WTC11 (cell line): ENCODE measurements around the gene GDF7.

Source experiments
- ATF1 ChIP-seq: sonication (generic); formaldehyde crosslinking; IDR thresholded peaks from 2 replicates; pipeline ENCODE4 v1.8.1; 2023; ENCODE audit warnings: mild to moderate bottlenecking, moderate library complexity, missing genetic modification reagents
- CTCF ChIP-seq: fragments of 200-600 bp; IDR thresholded peaks from 2 replicates; pipeline ENCODE4 v1.8.0; 2022; ENCODE audit warnings: antibody characterized with exemption
- KAT7 ChIP-seq: sonication (generic); formaldehyde crosslinking; IDR thresholded peaks from 2 replicates; pipeline ENCODE4 v1.8.1; 2023; ENCODE audit warnings: missing genetic modification reagents, mild to moderate bottlenecking, borderline replicate concordance
- PRRX2 ChIP-seq: fragments of 250-450 bp; sonication (Bioruptor Pico); IDR thresholded peaks from 2 replicates; pipeline ENCODE4 v1.8.0; 2021; ENCODE audit warnings: mild to moderate bottlenecking
- ZNF121 ChIP-seq: sonication (generic); formaldehyde crosslinking; IDR thresholded peaks from 2 replicates; pipeline ENCODE4 v1.8.0; 2023; ENCODE audit warnings: missing genetic modification reagents
- ZNF138 ChIP-seq: sonication (generic); formaldehyde crosslinking; conservative IDR thresholded peaks from 2 replicates; pipeline ENCODE4 v1.8.1; 2022; ENCODE audit warnings: mild to moderate bottlenecking, moderate library complexity, missing genetic modification reagents
- TF ChIP-seq, protein P1 (sequence below): sonication (generic); formaldehyde crosslinking; IDR thresholded peaks from 2 replicates; pipeline ENCODE4 v1.8.0; 2023; ENCODE audit warnings: missing genetic modification reagents

DNA sequence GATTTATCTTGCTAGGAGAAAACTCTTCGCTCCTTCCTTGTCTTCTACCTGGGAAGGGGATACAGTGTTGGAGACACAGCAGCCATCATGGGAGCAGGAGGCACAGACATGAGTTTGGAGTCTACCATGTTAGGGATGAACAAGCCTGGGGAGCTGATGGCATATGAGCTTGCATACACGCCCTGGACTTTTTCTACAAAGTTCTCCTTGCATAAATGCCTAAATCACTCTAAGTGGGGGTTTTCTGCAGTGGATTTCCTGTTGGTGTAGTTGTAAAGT is 12.5 kb upstream of the GDF7 start:
- TF ChIP-seq ATF1 (CRISPR knock-in tag) (no peak), CTCF (no peak), PRRX2 (CRISPR knock-in tag) (no peak), ZNF138 (CRISPR knock-in tag) (no peak), ZNF121 (CRISPR knock-in tag) (no peak), KAT7 (CRISPR knock-in tag) (no peak)
- TF ChIP-seq, protein P1, sequence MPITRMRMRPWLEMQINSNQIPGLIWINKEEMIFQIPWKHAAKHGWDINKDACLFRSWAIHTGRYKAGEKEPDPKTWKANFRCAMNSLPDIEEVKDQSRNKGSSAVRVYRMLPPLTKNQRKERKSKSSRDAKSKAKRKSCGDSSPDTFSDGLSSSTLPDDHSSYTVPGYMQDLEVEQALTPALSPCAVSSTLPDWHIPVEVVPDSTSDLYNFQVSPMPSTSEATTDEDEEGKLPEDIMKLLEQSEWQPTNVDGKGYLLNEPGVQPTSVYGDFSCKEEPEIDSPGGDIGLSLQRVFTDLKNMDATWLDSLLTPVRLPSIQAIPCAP (CRISPR knock-in tag): no peak
